NT2/D1 (cell line): ENCODE measurements around the gene APOC4.

ENCODE experiments used
- SUZ12 ChIP-seq: IDR thresholded peaks from 2 replicates; pipeline ENCODE4 v1.6.1; 2011; ENCODE audit not compliant: insufficient read length, insufficient read depth; ENCODE audit errors: extremely low read depth
- YY1 ChIP-seq: IDR thresholded peaks from 2 replicates; pipeline ENCODE4 v1.6.1; 2011; ENCODE audit not compliant: insufficient read length, insufficient read depth
- ZNF274 ChIP-seq: IDR thresholded peaks from 2 replicates; pipeline ENCODE4 v1.6.1; 2011; ENCODE audit warnings: mild to moderate bottlenecking, low read depth, low read length

DNA sequence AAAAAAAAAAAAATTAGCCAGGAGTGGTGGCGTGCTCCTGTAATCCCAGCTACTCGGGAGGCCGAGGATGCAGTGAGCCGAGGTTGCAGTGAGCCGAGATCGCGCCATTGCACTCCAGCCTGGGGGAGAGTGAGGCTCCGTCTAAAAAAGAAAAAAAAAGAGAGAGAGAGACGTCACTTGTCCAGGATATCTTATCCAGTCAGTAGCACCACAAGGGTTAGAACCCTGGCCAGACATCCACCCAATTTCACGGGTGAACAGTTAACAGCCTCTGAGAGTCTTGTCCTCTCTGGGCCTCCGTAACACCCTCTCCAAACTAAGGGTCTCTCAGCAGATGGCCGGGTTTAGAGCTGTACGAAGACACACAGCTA lies 12.2 kb downstream of the APOC4 start:
- TF ChIP-seq YY1 (no peak), ZNF274 (no peak), SUZ12 (no peak)
